ENCODE measurements around the gene NEU4.

GRCh38 chr2:241810307-241811200 lies 1.6 kb downstream of the NEU4 start:
- TF ChIP-seq, protein P1, sequence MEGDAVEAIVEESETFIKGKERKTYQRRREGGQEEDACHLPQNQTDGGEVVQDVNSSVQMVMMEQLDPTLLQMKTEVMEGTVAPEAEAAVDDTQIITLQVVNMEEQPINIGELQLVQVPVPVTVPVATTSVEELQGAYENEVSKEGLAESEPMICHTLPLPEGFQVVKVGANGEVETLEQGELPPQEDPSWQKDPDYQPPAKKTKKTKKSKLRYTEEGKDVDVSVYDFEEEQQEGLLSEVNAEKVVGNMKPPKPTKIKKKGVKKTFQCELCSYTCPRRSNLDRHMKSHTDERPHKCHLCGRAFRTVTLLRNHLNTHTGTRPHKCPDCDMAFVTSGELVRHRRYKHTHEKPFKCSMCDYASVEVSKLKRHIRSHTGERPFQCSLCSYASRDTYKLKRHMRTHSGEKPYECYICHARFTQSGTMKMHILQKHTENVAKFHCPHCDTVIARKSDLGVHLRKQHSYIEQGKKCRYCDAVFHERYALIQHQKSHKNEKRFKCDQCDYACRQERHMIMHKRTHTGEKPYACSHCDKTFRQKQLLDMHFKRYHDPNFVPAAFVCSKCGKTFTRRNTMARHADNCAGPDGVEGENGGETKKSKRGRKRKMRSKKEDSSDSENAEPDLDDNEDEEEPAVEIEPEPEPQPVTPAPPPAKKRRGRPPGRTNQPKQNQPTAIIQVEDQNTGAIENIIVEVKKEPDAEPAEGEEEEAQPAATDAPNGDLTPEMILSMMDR (IDR thresholded peaks at IDR 0.05) = no peak
- TF ChIP-seq POLR2A (IDR thresholded peaks at IDR 0.05) = no peak
